ENCODE data around the gene PEBP1. TPM values are rescaled to one million over a fixed set of nuclear protein-coding genes. Genes with fewer than 3 reads are reported as not detected.
A peak's percentile ranks its signal among the peaks of the same experiment; 100 is the strongest.

PEBP1 gene
- total RNA-seq, 1 donor from 2014 or later, result 317 TPM

- TF ChIP-seq CTCF (conservative IDR thresholded peaks at IDR 0.05), result no peak
- H3K9me3 Mint-ChIP-seq, result no peaks in the 10 kb centered on the region
- peaks cover 15% of the 10 kb centered on the region for H3K36me3 Mint-ChIP-seq (ENCODE audit: low read depth)
- peak overlapping the region; percentile 94 for H3K4me3 Mint-ChIP-seq
- peak overlapping the region; percentile 97 for H3K27ac Mint-ChIP-seq (ENCODE audit: unreplicated experiment)
- no peaks in the 10 kb centered on the region for H3K27me3 Mint-ChIP-seq (ENCODE audit: low read depth)
- H3K4me1 Mint-ChIP-seq, result peaks cover 36% of the 10 kb centered on the region
- DNase-seq (ENCODE audit: low read depth, low spot score), result peak; percentile 16
These were observed 657 bp downstream of the PEBP1 start for GRCh38 chr12:118136559-118137003.

GRCh38 chr12:118137148-118137678 is 1.3 kb downstream of the PEBP1 start:
- Mint-ChIP-seq H3K36me3 (ENCODE audit: low read depth) (peaks cover 18% of the 10 kb centered on the region), H3K27ac (ENCODE audit: unreplicated experiment) (peak overlapping the region; percentile 97), H3K4me1 (peaks cover 32% of the 10 kb centered on the region), H3K27me3 (ENCODE audit: low read depth) (no peaks in the 10 kb centered on the region), H3K4me3 (peak overlapping the region; percentile 94), H3K9me3 (no peaks in the 10 kb centered on the region)
- no peak for DNase-seq (ENCODE audit: low read depth, low spot score)
- TF ChIP-seq CTCF (conservative IDR thresholded peaks at IDR 0.05), result no peak

- no peak overlapping the region for H3K4me3 Mint-ChIP-seq
- no peak for DNase-seq (ENCODE audit: low read depth, low spot score)
- no peaks in the 10 kb centered on the region for H3K27me3 Mint-ChIP-seq (ENCODE audit: low read depth)
- peaks cover 28% of the 10 kb centered on the region for H3K36me3 Mint-ChIP-seq (ENCODE audit: low read depth)
- H3K27ac Mint-ChIP-seq (ENCODE audit: unreplicated experiment), result no peak overlapping the region
- no peaks in the 10 kb centered on the region for H3K9me3 Mint-ChIP-seq
- TF ChIP-seq CTCF (conservative IDR thresholded peaks at IDR 0.05), result no peak
- H3K4me1 Mint-ChIP-seq, result peaks cover 22% of the 10 kb centered on the region
These were observed 4.9 kb downstream of the PEBP1 start for GRCh38 chr12:118140825-118141224.

GRCh38 chr12:118144499-118144898 is 8.6 kb downstream of the PEBP1 start:
- Mint-ChIP-seq H3K4me1 (peaks cover 4% of the 10 kb centered on the region), H3K36me3 (ENCODE audit: low read depth) (peaks cover 34% of the 10 kb centered on the region), H3K27ac (ENCODE audit: unreplicated experiment) (peak overlapping the region; percentile 67), H3K9me3 (no peaks in the 10 kb centered on the region), H3K27me3 (ENCODE audit: low read depth) (no peaks in the 10 kb centered on the region), H3K4me3 (no peak overlapping the region)
- no peak for DNase-seq (ENCODE audit: low read depth, low spot score)
- no peak for TF ChIP-seq CTCF (conservative IDR thresholded peaks at IDR 0.05)

- DNase-seq (ENCODE audit: low read depth, low spot score), result no peak
- H3K9me3 Mint-ChIP-seq, result no peaks in the 10 kb centered on the region
- no peaks in the 10 kb centered on the region for H3K27me3 Mint-ChIP-seq (ENCODE audit: low read depth)
- H3K4me1 Mint-ChIP-seq, result no peaks in the 10 kb centered on the region
- H3K27ac Mint-ChIP-seq (ENCODE audit: unreplicated experiment), result no peak overlapping the region
- no peak overlapping the region for H3K4me3 Mint-ChIP-seq
- no peak for TF ChIP-seq CTCF (conservative IDR thresholded peaks at IDR 0.05)
- peaks cover 32% of the 10 kb centered on the region for H3K36me3 Mint-ChIP-seq (ENCODE audit: low read depth)
These were observed 9.3 kb downstream of the PEBP1 start for GRCh38 chr12:118145113-118145797.

Data from neural crest cell (in vitro differentiated cells).